Activated T-helper 17 cell treated with anti-CD3 and anti-CD28 coated beads, Interleukin-2, amount 50 U/mL, for 72 hours (primary cell): ENCODE results near the gene YWHAH. TPM values are rescaled to one million over a fixed set of nuclear protein-coding genes. Genes with fewer than 3 reads are reported as not detected.

ENCODE experiments used
- ATAC-seq: fragments of 150-1000 bp; cut with Tn5 transposase; replicated peaks from 2 replicates; pipeline ENCODE4 v1.10.0; 2021; ENCODE audit warnings: mild to moderate bottlenecking, moderate library complexity
- H3K27ac Mint-ChIP-seq: one replicate; pipeline ENCODE4 v1.8.0; 2022; ENCODE audit warnings: mixed read lengths
- H3K27me3 Mint-ChIP-seq: one replicate; pipeline ENCODE4 v1.8.0; 2022; ENCODE audit warnings: mixed read lengths
- H3K36me3 Mint-ChIP-seq: one replicate; pipeline ENCODE4 v1.8.0; 2022; ENCODE audit warnings: low read depth, mild to moderate bottlenecking, mixed read lengths
- H3K4me1 Mint-ChIP-seq: one replicate; pipeline ENCODE4 v1.8.0; 2022; ENCODE audit warnings: mixed read lengths
- H3K4me3 Mint-ChIP-seq: one replicate; pipeline ENCODE4 v1.8.0; 2022; ENCODE audit warnings: mild to moderate bottlenecking, mixed read lengths
- H3K9me3 Mint-ChIP-seq: one replicate; pipeline ENCODE4 v1.8.0; 2022; ENCODE audit warnings: mixed read lengths
- total RNA-seq, 2 donors: library from RNA; stranded (reverse); gene quantifications; one replicate each; pipeline ENCODE4 v1.2.3, GENCODE V29; 2022

The YWHAH gene
- total RNA-seq, 2 donors from 2014 or later = 168 to 211 TPM

DNA sequence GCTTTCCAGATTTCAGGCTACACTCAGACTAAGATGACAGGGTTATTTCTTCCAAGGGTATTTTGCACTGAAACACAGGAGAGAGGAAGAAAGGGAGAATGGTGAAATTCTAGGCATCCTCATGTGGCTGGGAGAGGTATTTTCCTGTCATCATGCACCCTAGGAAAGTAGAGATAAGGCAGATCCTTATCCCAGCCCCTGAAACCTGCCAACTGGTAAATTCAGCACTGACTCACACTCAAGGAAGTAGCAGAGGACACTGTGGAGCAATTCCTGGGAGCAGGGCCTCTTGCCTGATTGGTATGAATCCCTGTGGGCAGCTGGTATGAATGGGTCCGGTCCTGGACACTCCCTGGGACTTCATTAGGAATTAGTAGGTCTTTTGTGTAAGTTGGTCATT lies 61.1 kb downstream of the YWHAH start:
- peaks cover 22% of the 10 kb centered on the region for H3K27me3 Mint-ChIP-seq
- H3K4me1 Mint-ChIP-seq = no peaks in the 10 kb centered on the region

More for the DNA sequence above, 61.1 kb downstream of the YWHAH start:
- Mint-ChIP-seq H3K36me3 (no peaks in the 10 kb centered on the region), H3K27ac (no peak overlapping the region), H3K4me3 (no peak overlapping the region), H3K9me3 (no peaks in the 10 kb centered on the region)
- no peak for ATAC-seq

Other genes with a start within 250 kb of the YWHAH start
- gene PRR14L, start 194.4 kb upstream of the YWHAH start, total RNA-seq = 10 to 100 TPM; 62.8 to 75.3 TPM
- 10 to 100 TPM; 50.0 to 57.1 TPM for gene DEPDC5, start 190.5 kb upstream of the YWHAH start, total RNA-seq
- not detected for gene SLC5A1, start 98.7 kb downstream of the YWHAH start, total RNA-seq
- not detected for gene C22orf42, start 214.8 kb downstream of the YWHAH start, total RNA-seq